ENCODE measurements around the gene SHISAL1.

The SHISAL1 gene

DNA sequence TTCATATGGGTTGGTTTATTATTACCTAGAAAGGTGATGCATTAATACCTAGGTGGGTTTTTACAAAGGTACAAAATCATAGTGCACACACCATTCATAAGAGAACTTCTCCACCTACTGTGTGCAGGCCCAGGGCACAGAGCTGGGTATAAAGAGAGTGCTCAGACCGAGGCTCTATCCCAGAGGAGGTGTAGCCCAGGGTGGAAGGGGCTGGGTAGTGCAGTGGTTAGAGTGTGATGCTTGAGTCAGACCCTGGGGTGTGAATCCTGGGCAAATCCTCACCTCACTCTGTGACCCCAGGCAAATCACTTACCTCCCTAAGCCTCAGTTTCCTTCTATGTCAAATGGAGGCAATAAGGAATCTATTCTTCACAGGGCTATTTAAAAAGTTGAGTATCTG, 99.8 kb downstream of the SHISAL1 start:
- no peak for FAIRE-seq
- no peak for DNase-seq (ENCODE audit: insufficient read length, low spot score)
- no peak for TF ChIP-seq CTCF (IDR thresholded peaks at IDR 0.05; ENCODE audit: insufficient read depth, missing control alignments)

- TF ChIP-seq CTCF (IDR thresholded peaks at IDR 0.05; ENCODE audit: insufficient read depth, missing control alignments), result no peak
- FAIRE-seq (no peak), DNase-seq (ENCODE audit: insufficient read length, low spot score) (no peak)
These were observed 100.5 kb downstream of the SHISAL1 start for GRCh38 chr22:44211946-44212930.

DNA sequence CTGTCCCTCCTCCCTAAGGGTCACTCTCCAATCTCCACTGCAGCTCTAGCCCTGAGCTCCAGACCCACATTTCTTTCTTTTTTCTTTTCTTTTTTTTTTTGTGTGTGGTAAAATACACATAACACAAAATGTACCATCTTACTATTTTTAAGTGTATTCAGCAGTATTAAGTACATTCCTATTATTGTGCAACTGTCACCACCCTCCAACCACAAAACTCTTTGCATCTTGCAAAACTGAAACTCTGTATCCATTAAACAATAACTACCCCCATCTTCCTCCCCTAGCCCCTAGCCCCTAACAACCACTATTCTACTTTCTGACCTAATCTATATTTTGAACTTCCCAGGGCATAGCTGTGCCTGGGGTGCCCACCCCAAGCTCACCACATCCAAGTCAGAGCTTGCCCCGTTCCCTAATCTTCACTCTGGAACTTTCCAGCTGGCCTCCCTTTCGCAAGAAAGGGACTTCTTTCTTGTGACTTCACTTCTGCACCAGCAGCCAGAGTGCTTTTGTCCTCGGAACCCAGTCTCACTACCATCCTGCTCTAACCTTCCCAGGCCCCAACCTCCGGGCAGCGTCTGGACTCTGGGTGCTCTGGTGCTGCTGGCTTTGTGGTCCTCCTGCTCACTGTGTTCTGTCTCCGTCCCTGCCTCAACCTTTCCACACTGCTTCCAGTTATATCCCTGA, 101.3 kb downstream of the SHISAL1 start:
- FAIRE-seq (no peak), DNase-seq (ENCODE audit: insufficient read length, low spot score) (no peak)
- no peak for TF ChIP-seq CTCF (IDR thresholded peaks at IDR 0.05; ENCODE audit: insufficient read depth, missing control alignments)

DNA sequence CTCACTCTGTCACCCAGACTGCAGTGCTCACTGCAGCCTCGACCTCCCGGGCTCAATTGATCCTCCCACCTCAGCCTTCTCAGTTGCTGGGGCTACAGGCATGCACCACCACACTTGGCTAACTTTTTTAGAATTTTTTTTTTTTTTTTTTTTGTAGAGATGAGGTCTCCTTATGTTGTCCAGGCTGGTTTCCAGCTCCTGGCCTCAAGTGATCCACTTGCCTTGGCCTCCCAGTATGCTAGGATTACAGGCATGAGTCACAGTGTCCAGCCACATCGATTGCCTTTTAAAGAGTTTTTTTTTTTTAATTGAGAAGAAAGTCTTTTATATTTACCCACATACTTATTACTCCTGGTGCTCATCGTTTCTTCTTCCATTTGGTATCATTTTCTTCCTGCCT, 102.0 kb downstream of the SHISAL1 start:
- no peak for FAIRE-seq
- no peak for DNase-seq (ENCODE audit: insufficient read length, low spot score)
- no peak for TF ChIP-seq CTCF (IDR thresholded peaks at IDR 0.05; ENCODE audit: insufficient read depth, missing control alignments)

- DNase-seq (ENCODE audit: insufficient read length, low spot score), result no peak
- no peak for TF ChIP-seq CTCF (IDR thresholded peaks at IDR 0.05; ENCODE audit: insufficient read depth, missing control alignments)
- FAIRE-seq, result no peak
These were observed 103.4 kb downstream of the SHISAL1 start for GRCh38 chr22:44209343-44209742.

DNA sequence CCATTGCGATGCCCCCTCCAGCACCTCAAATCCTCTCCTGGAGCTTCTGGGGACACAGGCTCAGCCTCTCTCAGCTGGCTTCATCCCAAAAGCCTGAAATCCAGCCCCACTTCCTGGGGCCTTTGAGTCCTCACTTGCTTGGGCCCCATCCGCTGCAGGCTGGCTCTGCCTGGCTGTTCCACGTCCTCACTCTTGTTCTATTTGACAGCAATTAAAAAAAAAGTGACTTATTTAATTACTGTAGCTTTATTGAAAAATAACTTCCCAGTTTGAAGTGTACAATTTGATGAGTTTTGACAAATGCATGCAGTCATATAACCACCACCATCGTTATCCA, 104.8 kb downstream of the SHISAL1 start:
- no peak for TF ChIP-seq CTCF (IDR thresholded peaks at IDR 0.05; ENCODE audit: insufficient read depth, missing control alignments)
- DNase-seq (ENCODE audit: insufficient read length, low spot score) (no peak), FAIRE-seq (no peak)
